WTC11 (cell line): ENCODE results near the gene ELOA. TPM values are rescaled to one million over a fixed set of nuclear protein-coding genes. Genes with fewer than 3 reads are reported as not detected.

Experiments used
- ATAC-seq: fragments of 200-7000 bp; cut with Tn5 transposase; 2 replicates; pipeline ENCODE4 v1.10.0; 2021; ENCODE audit warnings: mild to moderate bottlenecking, moderate library complexity
- CTCF ChIA-PET: fragments of 300-600 bp; sonication (Branson Sonifier 250); formaldehyde crosslinking; loops from one replicate; lab custom pipeline; 2021; ENCODE audit warnings: antibody characterized with exemption; lab: Charles Lee
- POLR2A ChIA-PET: fragments of 350-600 bp; sonication (Branson Sonifier 250); formaldehyde crosslinking; loops from one replicate; lab custom pipeline; 2021; ENCODE audit warnings: antibody characterized with exemption; lab: Charles Lee
- DNase-seq: peaks from one replicate; pipeline ENCODE4 v3.0.0; 2021; ENCODE audit warnings: low spot score
- H3K27ac Mint-ChIP-seq: 2 replicates; pipeline ENCODE4 v1.8.0; 2021; ENCODE audit warnings: mixed read lengths
- H3K27me3 Mint-ChIP-seq: 2 replicates; pipeline ENCODE4 v1.8.0; 2021; ENCODE audit warnings: low read depth, mild to moderate bottlenecking, moderate library complexity, mixed read lengths
- H3K36me3 Mint-ChIP-seq: 2 replicates; pipeline ENCODE4 v1.8.0; 2021; ENCODE audit warnings: mixed read lengths
- H3K4me1 Mint-ChIP-seq: 2 replicates; pipeline ENCODE4 v1.8.0; 2022; ENCODE audit warnings: mixed read lengths
- H3K4me3 Mint-ChIP-seq: 2 replicates; pipeline ENCODE4 v1.8.0; 2021; ENCODE audit warnings: mild to moderate bottlenecking, moderate library complexity, mixed read lengths
- H3K9me3 Mint-ChIP-seq: 2 replicates; pipeline ENCODE4 v1.8.0; 2021; ENCODE audit warnings: mixed read lengths
- CTCF ChIP-seq: fragments of 200-600 bp; IDR thresholded peaks from 2 replicates; pipeline ENCODE4 v1.8.0; 2022; ENCODE audit warnings: antibody characterized with exemption
- ESRRA ChIP-seq: sonication (generic); formaldehyde crosslinking; IDR thresholded peaks from 2 replicates; pipeline ENCODE4 v1.8.1; 2022; ENCODE audit warnings: mild to moderate bottlenecking, missing genetic modification reagents, borderline replicate concordance
- FOXJ3 ChIP-seq: sonication (generic); formaldehyde crosslinking; IDR thresholded peaks from 2 replicates; pipeline ENCODE4 v1.9.0; 2021; ENCODE audit warnings: missing genetic modification reagents, mild to moderate bottlenecking, borderline replicate concordance
- GRHL2 ChIP-seq: fragments of 250-450 bp; sonication (Bioruptor Pico); IDR thresholded peaks from 2 replicates; pipeline ENCODE4 v1.8.0; 2022; ENCODE audit warnings: mild to moderate bottlenecking, moderate library complexity; ENCODE audit not compliant: insufficient replicate concordance, severe bottlenecking
- GTF2I ChIP-seq: fragments of 250-450 bp; sonication (Bioruptor Pico); conservative IDR thresholded peaks from 2 replicates; pipeline ENCODE4 v1.4.0; 2021; ENCODE audit warnings: mild to moderate bottlenecking
- MLX ChIP-seq: sonication (generic); formaldehyde crosslinking; IDR thresholded peaks from 2 replicates; pipeline ENCODE4 v1.8.1; 2023; ENCODE audit warnings: mild to moderate bottlenecking, missing genetic modification reagents, moderate library complexity
- NFATC4 ChIP-seq: fragments of 250-450 bp; sonication (Bioruptor Pico); IDR thresholded peaks from 2 replicates; pipeline ENCODE4 v1.9.0; 2021; ENCODE audit warnings: mild to moderate bottlenecking
- NFE2L1 ChIP-seq: sonication (generic); formaldehyde crosslinking; IDR thresholded peaks from 2 replicates; pipeline ENCODE4 v1.8.1; 2023; ENCODE audit warnings: missing genetic modification reagents
- RELA ChIP-seq: sonication (generic); formaldehyde crosslinking; IDR thresholded peaks from 2 replicates; pipeline ENCODE4 v1.8.1; 2022; ENCODE audit warnings: missing genetic modification reagents, mild to moderate bottlenecking, borderline replicate concordance
- STAT6 ChIP-seq: sonication (generic); formaldehyde crosslinking; conservative IDR thresholded peaks from 2 replicates; pipeline ENCODE4 v1.8.1; 2023; ENCODE audit warnings: mild to moderate bottlenecking, low read depth, missing genetic modification reagents, moderate library complexity
- TEAD1 ChIP-seq: sonication (generic); formaldehyde crosslinking; IDR thresholded peaks from 2 replicates; pipeline ENCODE4 v1.8.0; 2022; ENCODE audit warnings: mild to moderate bottlenecking, missing genetic modification reagents
- TEAD4 ChIP-seq: sonication (generic); formaldehyde crosslinking; IDR thresholded peaks from 2 replicates; pipeline ENCODE4 v1.8.0; 2022; ENCODE audit warnings: mild to moderate bottlenecking, missing genetic modification reagents
- ZNF281 ChIP-seq: sonication (generic); formaldehyde crosslinking; IDR thresholded peaks from 2 replicates; pipeline ENCODE4 v1.8.0; 2023; ENCODE audit warnings: mild to moderate bottlenecking, missing genetic modification reagents
- ZNF416 ChIP-seq: fragments of 250-450 bp; sonication (Bioruptor Pico); IDR thresholded peaks from 2 replicates; pipeline ENCODE4 v1.9.0; 2021; ENCODE audit warnings: mild to moderate bottlenecking, inconsistent platforms
- ZNF423 ChIP-seq: fragments of 250-450 bp; sonication (Bioruptor Pico); IDR thresholded peaks from 2 replicates; pipeline ENCODE4 v2.1.2; 2022; ENCODE audit warnings: mild to moderate bottlenecking, moderate library complexity
- total RNA-seq: library from RNA; stranded (reverse); gene quantifications from 3 replicates; pipeline ENCODE4 v1.2.3, GENCODE V29; 2021

ELOA gene
- total RNA-seq, 1 experiment from 2014 or later: 45.1 TPM

GRCh38 chr1:23718482-23718881, 24.8 kb upstream of the ELOA start:
- ChIA-PET POLR2A (interaction anchor here (1.3 kb wide), 1 partner anchor 27 kb away, joined by 4 read pairs; the partner anchor contains the start of gene RPL11), CTCF (interaction anchor here (0.5 to 2.7 kb wide), 25 partner anchors 9 to 969 kb away, joined by 3 to 14 read pairs (median 4); partner anchors contain the start of genes ELOA and RPL11)
- H3K4me3 Mint-ChIP-seq: no peak overlapping the region
- H3K36me3 Mint-ChIP-seq: no peaks in the 10 kb centered on the region
- no peaks in the 10 kb centered on the region for H3K27me3 Mint-ChIP-seq
- no peaks in the 10 kb centered on the region for H3K9me3 Mint-ChIP-seq
- no peak for TF ChIP-seq MLX (CRISPR knock-in tag)
- no peak for TF ChIP-seq NFE2L1 (CRISPR knock-in tag)
- no peak for TF ChIP-seq NFATC4 (CRISPR knock-in tag)
- TF ChIP-seq GRHL2 (CRISPR knock-in tag): no peak
- 0 out of 2 replicates have a peak, but pooled peaks have one; percentile 10 for TF ChIP-seq GTF2I (CRISPR knock-in tag)
- peak; percentile 61 for TF ChIP-seq CTCF
- TF ChIP-seq ESRRA: no peak
- TF ChIP-seq TEAD4 (CRISPR knock-in tag): peak; percentile 56; the same call in 1 of the 2 replicates
- no peak for TF ChIP-seq ZNF423 (CRISPR knock-in tag)
- ATAC-seq (peak; percentile 99), DNase-seq (peak; percentile 76)
- H3K27ac Mint-ChIP-seq: no peak overlapping the region
- peaks cover 8% of the 10 kb centered on the region for H3K4me1 Mint-ChIP-seq

- POLR2A ChIA-PET: no interaction called here
- ATAC-seq: no peak
- Mint-ChIP-seq H3K4me1 (peaks cover 8% of the 10 kb centered on the region), H3K36me3 (no peaks in the 10 kb centered on the region), H3K27me3 (no peaks in the 10 kb centered on the region), H3K4me3 (no peak overlapping the region), H3K27ac (no peak overlapping the region), H3K9me3 (no peaks in the 10 kb centered on the region)
- no peak for DNase-seq
- CTCF ChIA-PET: interaction anchor here (1.1 to 2.7 kb wide), 7 partner anchors 8 to 82 kb away, joined by 4 to 14 read pairs (median 7); no protein-coding TSS in a partner anchor
- no peak for TF ChIP-seq STAT6 (CRISPR knock-in tag)
- TF ChIP-seq FOXJ3 (CRISPR knock-in tag): no peak
- TF ChIP-seq TEAD1 (CRISPR knock-in tag): no peak
- TF ChIP-seq RELA (CRISPR knock-in tag): no peak
- no peak for TF ChIP-seq ZNF281 (CRISPR knock-in tag)
- no peak for TF ChIP-seq ZNF416 (CRISPR knock-in tag)
These were observed 24.0 kb upstream of the ELOA start for GRCh38 chr1:23719162-23719820.
